Measurements from ENCODE around the gene ITPR1.

The ITPR1 gene

DNA sequence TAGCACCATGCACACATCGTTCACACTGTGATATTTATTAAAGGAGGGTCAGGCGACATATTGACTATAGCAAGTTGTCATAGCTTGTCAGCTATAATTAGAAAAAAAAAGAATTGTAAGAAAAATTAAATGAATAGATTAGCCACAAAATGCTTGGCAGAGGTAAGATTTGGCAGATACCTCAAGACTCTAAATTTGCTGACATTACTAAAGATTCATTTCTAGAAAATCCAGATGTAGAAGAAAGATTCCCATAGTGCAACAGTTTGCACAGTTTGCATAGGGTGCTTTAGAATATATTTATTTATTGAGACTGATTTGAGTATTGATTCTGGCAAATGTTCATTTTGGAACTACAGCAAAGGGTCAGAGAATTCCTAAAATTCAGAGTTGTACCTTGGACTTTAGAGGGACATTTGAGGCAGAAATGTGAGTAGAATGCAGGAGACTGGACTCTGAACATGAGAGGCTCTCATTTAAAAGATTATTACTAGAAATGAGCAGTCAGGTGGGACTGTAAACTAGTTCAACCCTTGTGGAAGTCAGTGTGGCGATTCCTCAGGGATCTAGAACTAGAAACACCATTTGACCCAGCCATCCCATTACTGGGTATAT is 384.1 kb downstream of the ITPR1 start:
- DNase-seq (ENCODE audit: low read depth), result no peak
- no peak overlapping the region for H3K4me3 ChIP-seq (ENCODE audit: low read depth, low read length)

- no peak for DNase-seq (ENCODE audit: low read depth)
- no peak overlapping the region for H3K4me3 ChIP-seq (ENCODE audit: low read depth, low read length)
Measured at GRCh38 chr3:4880850-4881249, 387.7 kb downstream of the ITPR1 start.

DNA sequence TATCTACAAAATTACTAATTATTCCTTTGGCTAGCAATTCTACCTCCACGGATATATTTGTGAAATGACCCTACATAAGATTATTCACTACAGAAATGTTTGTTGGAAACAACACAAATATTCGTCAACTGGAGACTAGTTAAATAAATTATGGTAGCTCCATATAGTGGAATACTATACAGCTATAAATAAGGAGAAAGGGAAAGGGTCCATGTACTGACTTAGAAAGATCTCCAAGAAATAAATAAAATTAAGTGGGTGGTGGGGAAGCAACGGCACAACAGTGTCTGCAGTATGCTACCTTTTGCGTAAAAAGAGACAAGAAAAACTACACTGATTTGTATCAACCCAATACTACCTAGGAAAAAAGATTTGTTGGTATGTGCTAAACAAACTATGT is 389.4 kb downstream of the ITPR1 start:
- no peak overlapping the region for H3K4me3 ChIP-seq (ENCODE audit: low read depth, low read length)
- DNase-seq (ENCODE audit: low read depth), result no peak

DNA sequence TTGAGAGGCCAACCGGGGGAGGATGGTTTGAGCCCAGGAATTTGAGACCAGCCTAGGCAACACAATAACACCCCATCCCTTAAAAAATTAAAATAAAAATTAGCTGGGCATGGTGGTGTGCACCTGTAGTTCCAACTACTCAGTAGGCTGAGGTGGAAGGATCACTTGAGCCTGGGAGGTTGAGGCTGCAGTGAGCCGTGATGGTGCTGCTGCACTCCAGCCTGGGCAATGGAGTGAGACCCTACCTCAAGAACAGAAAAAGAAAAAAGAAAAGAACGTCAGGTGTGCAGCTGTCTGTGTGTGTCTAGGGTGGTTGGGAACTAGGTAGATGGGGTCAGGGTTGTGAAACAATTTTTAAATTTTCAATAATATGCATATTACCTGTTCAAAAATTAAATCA is 389.9 kb downstream of the ITPR1 start:
- H3K4me3 ChIP-seq (ENCODE audit: low read depth, low read length), result no peak overlapping the region
- DNase-seq (ENCODE audit: low read depth), result no peak

DNA sequence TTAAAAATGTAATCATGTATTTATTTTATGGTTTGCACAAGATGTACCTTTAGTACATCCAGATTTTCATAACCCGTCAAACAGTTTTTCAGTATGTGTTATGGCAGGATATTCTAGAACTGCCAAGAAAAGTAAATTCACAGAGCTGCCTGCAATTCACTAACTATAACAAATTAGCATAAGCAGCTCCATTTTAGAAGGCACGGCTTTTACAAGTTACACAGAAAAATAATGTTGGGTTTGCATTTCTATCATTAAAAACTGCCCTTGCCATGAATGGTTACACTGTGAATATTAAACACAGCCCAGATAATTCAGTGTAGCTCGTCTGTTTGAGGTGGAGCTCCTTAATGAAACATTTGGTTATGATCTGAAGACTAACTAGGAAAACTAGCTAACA is 391.7 kb downstream of the ITPR1 start:
- no peak overlapping the region for H3K4me3 ChIP-seq (ENCODE audit: low read depth, low read length)
- DNase-seq (ENCODE audit: low read depth), result no peak

GRCh38 chr3:4885316-4885715 is 392.2 kb downstream of the ITPR1 start:
- no peak overlapping the region for H3K4me3 ChIP-seq (ENCODE audit: low read depth, low read length)
- no peak for DNase-seq (ENCODE audit: low read depth)

GRCh38 chr3:4886448-4886847 is 393.3 kb downstream of the ITPR1 start:
- DNase-seq (ENCODE audit: low read depth), result no peak
- H3K4me3 ChIP-seq (ENCODE audit: low read depth, low read length), result no peak overlapping the region

DNA sequence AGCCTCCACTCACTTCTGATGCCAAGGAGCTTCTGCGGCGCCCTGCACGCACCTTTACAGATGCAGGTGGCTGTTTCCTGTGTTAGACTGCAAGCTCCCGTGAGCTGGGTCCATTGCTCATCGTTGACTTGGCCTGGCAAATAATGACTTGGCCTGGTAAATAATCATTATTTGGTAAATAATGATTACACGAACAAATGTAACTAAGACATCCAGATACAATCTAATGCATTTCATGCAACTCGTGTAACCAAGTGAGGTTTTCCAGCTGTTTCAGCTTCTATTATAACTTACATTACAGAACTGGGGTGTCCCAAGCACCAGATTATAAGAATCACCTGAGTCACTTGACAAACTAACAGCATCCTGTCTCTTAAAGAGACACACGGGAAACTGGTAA is 394.0 kb downstream of the ITPR1 start:
- H3K4me3 ChIP-seq (ENCODE audit: low read depth, low read length), result no peak overlapping the region
- DNase-seq (ENCODE audit: low read depth), result no peak

GRCh38 chr3:4888913-4889846 is 396.0 kb downstream of the ITPR1 start:
- no peak overlapping the region for H3K4me3 ChIP-seq (ENCODE audit: low read depth, low read length)
- DNase-seq (ENCODE audit: low read depth), result peak; percentile 39

DNA sequence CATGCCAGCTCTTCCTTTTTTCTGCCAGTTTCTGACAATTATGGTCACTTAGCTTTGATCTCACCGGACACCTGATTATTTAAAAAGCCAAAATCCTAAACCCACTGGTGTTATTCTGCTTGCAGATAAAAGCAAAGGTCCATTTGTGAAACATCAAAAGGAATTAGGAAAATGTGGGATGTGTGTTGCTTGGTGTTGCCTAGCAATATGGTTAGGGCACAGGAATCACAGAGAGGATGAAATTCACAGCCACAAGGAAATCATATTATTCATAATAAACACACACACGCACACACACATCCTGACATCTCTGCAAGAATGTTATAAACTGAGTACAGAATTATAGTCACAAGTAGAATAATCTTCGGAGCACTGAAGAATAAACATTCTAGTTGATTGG is 396.7 kb downstream of the ITPR1 start:
- DNase-seq (ENCODE audit: low read depth), result no peak
- H3K4me3 ChIP-seq (ENCODE audit: low read depth, low read length), result no peak overlapping the region

DNA sequence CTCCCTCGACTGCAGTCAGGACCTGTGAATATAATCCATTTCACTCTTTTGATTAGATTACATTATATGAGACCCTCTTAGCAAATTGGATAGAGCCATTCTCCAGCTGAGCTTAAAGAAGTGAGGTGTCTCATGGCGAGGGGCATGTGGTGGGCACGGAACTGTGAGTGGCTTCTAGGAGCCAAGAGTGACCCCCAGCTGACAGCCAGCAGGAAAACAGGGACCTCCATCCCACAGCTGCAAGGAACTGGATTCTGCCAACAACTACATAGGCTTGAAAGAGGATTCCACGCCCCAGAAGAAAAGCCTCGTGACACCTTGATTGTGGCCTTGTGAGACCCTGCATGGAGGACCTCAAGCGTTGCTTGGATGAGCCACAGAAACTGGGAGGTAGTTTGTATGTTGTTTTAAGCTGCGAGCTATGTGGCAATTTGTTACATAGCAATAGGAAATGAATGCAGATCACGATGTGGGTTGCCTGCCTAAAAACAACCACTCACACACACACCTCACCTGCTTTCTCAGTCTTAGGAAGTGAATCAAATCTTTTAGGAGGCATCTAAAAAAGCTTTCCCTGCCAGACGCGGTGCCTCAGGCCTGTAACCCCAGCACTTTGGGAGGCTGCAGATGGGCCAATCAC is 401.9 kb downstream of the ITPR1 start:
- DNase-seq (ENCODE audit: low read depth), result no peak
- H3K4me3 ChIP-seq (ENCODE audit: low read depth, low read length), result no peak overlapping the region

- peak; percentile 29 for DNase-seq (ENCODE audit: low read depth)
- H3K4me3 ChIP-seq (ENCODE audit: low read depth, low read length), result no peak overlapping the region
Measured at GRCh38 chr3:4895838-4896237, 402.7 kb downstream of the ITPR1 start.
